HL-60 (cell line): Measurements from ENCODE around the gene TUBGCP6.

Source experiments
- CTCF ChIP-seq: IDR thresholded peaks from one replicate; pipeline ENCODE4 v1.5.1; 2011; ENCODE audit warnings: low read length, control low read depth, inconsistent platforms; ENCODE audit not compliant: insufficient read depth
- GABPA ChIP-seq: IDR thresholded peaks from 2 replicates; pipeline ENCODE4 v1.6.1; 2012; ENCODE audit warnings: low read depth
- POLR2AphosphoS5 ChIP-seq: IDR thresholded peaks from 2 replicates; pipeline ENCODE4 v1.6.1; 2012; ENCODE audit warnings: low read depth
- TF ChIP-seq, protein P1 (sequence below): IDR thresholded peaks from 2 replicates; pipeline ENCODE4 v1.6.1; 2012; ENCODE audit warnings: low read depth; ENCODE audit not compliant: insufficient replicate concordance

DNA sequence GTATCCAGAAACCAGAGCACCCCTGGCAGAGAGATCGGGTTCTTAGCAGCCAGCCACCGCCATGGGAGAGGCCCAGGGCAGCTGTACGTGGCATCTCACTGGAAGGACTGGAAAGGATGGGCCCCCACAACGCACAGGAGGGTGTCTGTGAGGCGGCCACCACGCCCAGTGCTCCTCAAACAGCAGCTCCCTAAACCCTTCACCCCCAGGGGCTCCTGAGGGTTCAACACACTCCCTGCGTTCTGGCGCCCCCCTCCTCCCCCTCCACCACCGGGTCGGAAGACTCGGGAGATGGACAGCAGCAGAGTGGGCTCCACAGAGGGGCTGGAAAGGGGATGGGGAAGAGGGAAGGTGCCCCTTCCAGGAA is 15.6 kb upstream of the TUBGCP6 start:
- TF ChIP-seq CTCF (no peak), POLR2AphosphoS5 (no peak), GABPA (no peak)
- TF ChIP-seq, protein P1, sequence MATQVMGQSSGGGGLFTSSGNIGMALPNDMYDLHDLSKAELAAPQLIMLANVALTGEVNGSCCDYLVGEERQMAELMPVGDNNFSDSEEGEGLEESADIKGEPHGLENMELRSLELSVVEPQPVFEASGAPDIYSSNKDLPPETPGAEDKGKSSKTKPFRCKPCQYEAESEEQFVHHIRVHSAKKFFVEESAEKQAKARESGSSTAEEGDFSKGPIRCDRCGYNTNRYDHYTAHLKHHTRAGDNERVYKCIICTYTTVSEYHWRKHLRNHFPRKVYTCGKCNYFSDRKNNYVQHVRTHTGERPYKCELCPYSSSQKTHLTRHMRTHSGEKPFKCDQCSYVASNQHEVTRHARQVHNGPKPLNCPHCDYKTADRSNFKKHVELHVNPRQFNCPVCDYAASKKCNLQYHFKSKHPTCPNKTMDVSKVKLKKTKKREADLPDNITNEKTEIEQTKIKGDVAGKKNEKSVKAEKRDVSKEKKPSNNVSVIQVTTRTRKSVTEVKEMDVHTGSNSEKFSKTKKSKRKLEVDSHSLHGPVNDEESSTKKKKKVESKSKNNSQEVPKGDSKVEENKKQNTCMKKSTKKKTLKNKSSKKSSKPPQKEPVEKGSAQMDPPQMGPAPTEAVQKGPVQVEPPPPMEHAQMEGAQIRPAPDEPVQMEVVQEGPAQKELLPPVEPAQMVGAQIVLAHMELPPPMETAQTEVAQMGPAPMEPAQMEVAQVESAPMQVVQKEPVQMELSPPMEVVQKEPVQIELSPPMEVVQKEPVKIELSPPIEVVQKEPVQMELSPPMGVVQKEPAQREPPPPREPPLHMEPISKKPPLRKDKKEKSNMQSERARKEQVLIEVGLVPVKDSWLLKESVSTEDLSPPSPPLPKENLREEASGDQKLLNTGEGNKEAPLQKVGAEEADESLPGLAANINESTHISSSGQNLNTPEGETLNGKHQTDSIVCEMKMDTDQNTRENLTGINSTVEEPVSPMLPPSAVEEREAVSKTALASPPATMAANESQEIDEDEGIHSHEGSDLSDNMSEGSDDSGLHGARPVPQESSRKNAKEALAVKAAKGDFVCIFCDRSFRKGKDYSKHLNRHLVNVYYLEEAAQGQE: no peak
